OCI-LY1 (cell line): ENCODE measurements around the gene KRTAP1-5.

Experiments
- EZH2 ChIP-seq: fragments of 200-600 bp; sonication (generic), shearing (Covaris generic); IDR thresholded peaks from 2 replicates; pipeline ENCODE4 v1.8.0; 2017; ENCODE audit warnings: borderline replicate concordance, mixed run types, mild to moderate bottlenecking, antibody characterized with exemption, low read length, moderate library complexity, mixed read lengths
- TF ChIP-seq, protein P1 (sequence below): fragments of 200-600 bp; sonication (generic), shearing (Covaris generic); IDR thresholded peaks from 2 replicates; pipeline ENCODE4 v1.5.1; 2017; ENCODE audit warnings: mild to moderate bottlenecking, antibody characterized with exemption, low read length, moderate library complexity, mixed read lengths

DNA sequence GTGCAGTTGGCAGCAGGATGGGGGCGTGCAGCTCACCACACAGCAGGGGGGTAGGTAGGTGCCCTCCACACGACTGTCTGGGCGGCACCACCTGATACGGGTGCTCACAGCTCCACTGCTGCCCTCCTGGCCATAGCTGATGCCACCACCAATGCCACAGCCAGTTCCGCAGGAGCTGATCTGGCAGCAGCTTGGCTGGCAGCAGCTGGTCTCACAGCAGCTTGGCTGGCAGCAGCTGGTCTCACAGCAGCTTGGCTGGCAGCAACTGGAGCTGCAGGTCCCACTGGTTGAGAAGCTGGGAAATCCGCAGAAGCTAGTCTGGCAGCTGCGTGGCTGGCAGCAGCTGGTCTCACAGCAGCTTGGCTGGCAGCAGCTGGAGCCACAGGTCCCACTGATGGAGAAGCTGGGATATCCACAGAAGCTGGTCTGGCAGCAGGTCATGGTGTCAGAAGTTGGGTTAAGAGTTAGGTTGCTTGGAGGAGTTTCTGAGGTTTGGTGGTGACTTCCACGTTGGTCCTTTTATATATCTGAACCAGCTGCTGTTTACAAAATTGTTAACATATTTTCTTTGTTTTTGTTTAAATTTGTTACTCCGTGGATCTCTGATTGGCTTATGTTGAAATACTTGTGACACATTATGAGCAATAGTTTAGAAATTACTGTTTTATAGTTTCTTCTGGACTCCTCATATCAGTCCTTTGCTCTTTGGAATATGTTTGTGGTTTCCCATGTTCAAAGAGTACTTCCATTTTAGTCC, at the start of gene KRTAP1-5:
- TF ChIP-seq, protein P1, sequence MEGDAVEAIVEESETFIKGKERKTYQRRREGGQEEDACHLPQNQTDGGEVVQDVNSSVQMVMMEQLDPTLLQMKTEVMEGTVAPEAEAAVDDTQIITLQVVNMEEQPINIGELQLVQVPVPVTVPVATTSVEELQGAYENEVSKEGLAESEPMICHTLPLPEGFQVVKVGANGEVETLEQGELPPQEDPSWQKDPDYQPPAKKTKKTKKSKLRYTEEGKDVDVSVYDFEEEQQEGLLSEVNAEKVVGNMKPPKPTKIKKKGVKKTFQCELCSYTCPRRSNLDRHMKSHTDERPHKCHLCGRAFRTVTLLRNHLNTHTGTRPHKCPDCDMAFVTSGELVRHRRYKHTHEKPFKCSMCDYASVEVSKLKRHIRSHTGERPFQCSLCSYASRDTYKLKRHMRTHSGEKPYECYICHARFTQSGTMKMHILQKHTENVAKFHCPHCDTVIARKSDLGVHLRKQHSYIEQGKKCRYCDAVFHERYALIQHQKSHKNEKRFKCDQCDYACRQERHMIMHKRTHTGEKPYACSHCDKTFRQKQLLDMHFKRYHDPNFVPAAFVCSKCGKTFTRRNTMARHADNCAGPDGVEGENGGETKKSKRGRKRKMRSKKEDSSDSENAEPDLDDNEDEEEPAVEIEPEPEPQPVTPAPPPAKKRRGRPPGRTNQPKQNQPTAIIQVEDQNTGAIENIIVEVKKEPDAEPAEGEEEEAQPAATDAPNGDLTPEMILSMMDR = no peak
- TF ChIP-seq EZH2 = no peak
